Measurements from ENCODE around the gene AP2A2. TPM values are rescaled to one million over a fixed set of nuclear protein-coding genes. Genes with fewer than 3 reads are reported as not detected.

The AP2A2 gene

DNA sequence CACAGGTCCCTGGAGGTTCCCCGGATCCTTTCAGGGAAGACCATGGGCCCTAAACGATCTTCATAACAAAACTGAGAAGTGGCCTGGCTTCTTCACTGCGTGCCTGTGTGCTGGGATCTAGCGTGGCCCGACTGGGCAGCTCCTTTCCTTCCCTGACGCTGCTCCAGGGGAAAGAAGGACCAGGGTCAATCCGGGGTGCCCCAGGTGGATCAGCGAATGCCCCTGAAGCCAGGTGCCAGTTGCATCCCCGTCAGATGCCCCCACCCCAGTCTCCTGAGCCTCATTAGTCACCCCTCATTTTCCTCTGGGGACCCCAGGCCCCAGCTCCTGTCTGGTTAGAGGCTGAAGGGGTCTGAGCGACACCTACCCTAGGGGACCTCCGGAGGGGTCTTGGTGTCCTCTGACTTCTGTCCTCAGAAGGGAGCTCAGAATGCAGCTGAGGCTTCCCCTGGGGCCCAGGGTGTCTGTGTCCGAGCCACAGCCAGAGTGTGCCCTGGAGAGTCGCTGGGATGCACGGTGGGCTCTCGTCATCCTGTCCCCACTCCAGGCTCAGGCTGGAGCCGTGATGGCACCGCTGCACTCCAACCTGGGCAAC lies 129.5 kb downstream of the AP2A2 start:
- H3K4me2 ChIP-seq (ENCODE audit: low read length) = no peak overlapping the region
- H3K27me3 ChIP-seq (ENCODE audit: control insufficient read depth, insufficient read depth, low read length) = peaks cover 14% of the 10 kb centered on the region
- H3K9ac ChIP-seq (ENCODE audit: low read depth, low read length) = no peak overlapping the region
- no peaks in the 10 kb centered on the region for H3K9me3 ChIP-seq (replicated peaks; ENCODE audit: low read length)
- peaks cover 6% of the 10 kb centered on the region for H3K4me1 ChIP-seq (ENCODE audit: control insufficient read depth, insufficient read depth, low read length)
- H3K4me3 ChIP-seq (ENCODE audit: low read length) = no peak overlapping the region
- H3K36me3 ChIP-seq (ENCODE audit: insufficient read depth, low read length) = no peaks in the 10 kb centered on the region

DNA sequence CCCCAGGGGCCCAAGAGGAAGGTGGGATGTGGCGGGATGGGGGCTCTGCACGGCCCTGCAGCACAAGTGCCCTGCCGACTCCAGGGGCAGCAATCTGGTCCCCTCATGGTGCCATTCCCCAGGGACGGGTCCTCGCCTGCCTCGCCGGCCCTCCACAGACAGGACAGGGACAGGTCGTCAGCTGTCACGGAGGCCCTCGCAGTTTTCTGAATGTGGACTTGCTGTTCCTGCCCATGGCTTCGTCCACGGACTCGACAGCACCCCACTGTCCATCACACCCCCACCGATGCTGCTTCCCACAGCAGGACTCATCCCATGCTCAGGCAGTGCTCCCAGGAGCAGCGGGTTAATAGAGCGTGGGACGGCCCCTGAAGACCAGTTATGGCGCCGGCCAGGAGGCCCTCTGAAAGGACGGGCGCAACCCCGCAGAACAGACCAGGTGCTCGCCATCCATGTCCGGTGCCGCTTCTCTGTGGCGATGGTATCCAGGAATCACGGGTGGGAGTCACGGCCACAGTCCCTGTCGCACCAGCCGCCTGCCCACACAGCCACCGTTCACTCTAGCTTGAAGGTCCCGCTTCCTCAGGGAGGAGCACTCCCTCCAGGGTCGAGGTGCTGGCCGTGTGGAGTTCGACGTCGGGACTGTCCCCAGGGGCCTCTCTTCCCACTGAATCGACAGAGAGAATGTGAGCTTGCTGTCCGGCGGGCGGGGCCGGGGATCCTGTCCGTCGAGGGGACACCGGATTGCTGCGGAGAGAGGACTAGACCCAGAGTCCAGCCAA lies 130.5 kb downstream of the AP2A2 start:
- H3K4me2 ChIP-seq (ENCODE audit: low read length) = no peak overlapping the region
- H3K9me3 ChIP-seq (replicated peaks; ENCODE audit: low read length) = no peaks in the 10 kb centered on the region
- no peak overlapping the region for H3K9ac ChIP-seq (ENCODE audit: low read depth, low read length)
- no peak overlapping the region for H3K4me3 ChIP-seq (ENCODE audit: low read length)
- H3K36me3 ChIP-seq (ENCODE audit: insufficient read depth, low read length) = no peaks in the 10 kb centered on the region
- H3K4me1 ChIP-seq (ENCODE audit: control insufficient read depth, insufficient read depth, low read length) = peaks cover 16% of the 10 kb centered on the region
- H3K27me3 ChIP-seq (ENCODE audit: control insufficient read depth, insufficient read depth, low read length) = peaks cover 14% of the 10 kb centered on the region

DNA sequence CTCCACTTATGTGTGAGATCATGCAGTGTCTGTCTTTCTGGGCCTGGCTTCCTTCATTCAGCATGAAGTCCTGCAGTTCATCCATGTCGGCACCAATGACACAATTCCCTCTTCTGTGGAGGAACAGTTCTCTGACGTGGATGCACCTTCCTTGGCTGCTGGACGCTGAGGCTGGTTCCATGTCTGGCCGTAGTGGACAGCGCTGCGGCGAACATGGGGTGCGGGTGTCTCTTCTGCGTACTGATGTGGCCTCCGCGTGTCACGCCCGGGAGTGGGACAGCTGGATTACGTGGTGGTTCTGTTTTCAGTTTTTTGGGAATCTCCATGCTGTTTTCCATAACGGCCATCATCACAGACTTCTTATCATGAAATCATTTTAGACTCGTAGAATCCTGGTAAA lies 132.1 kb downstream of the AP2A2 start:
- Histone ChIP-seq H3K4me2 (ENCODE audit: low read length) (no peak overlapping the region), H3K36me3 (ENCODE audit: insufficient read depth, low read length) (no peaks in the 10 kb centered on the region), H3K4me3 (ENCODE audit: low read length) (no peak overlapping the region), H3K27me3 (ENCODE audit: control insufficient read depth, insufficient read depth, low read length) (peaks cover 19% of the 10 kb centered on the region), H3K9ac (ENCODE audit: low read depth, low read length) (no peak overlapping the region), H3K9me3 (replicated peaks; ENCODE audit: low read length) (peaks cover 5% of the 10 kb centered on the region), H3K4me1 (ENCODE audit: control insufficient read depth, insufficient read depth, low read length) (peaks cover 17% of the 10 kb centered on the region)

DNA sequence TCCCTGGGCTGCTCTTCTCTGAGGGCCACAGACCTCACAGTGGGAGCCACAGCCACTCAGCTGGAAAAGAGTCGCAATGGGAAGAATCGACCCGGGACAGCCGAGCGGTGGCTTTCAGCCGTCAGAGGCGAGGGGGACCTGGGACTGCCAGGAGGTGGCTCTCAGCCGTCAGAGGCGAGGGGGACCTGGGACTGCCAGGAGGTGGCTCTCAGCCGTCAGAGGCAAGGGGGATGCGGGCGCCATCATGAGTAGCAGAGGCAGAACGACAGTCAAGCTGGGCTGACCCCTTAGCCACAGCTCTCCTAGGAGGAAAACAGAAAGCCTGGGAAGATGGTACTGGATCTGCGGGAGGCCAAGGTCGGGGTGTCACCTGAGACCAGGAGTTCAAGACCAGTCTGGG lies 134.1 kb downstream of the AP2A2 start:
- peaks cover 24% of the 10 kb centered on the region for H3K27me3 ChIP-seq (ENCODE audit: control insufficient read depth, insufficient read depth, low read length)
- H3K36me3 ChIP-seq (ENCODE audit: insufficient read depth, low read length) = no peaks in the 10 kb centered on the region
- peaks cover 11% of the 10 kb centered on the region for H3K4me1 ChIP-seq (ENCODE audit: control insufficient read depth, insufficient read depth, low read length)
- H3K4me2 ChIP-seq (ENCODE audit: low read length) = no peak overlapping the region
- no peak overlapping the region for H3K9ac ChIP-seq (ENCODE audit: low read depth, low read length)
- H3K4me3 ChIP-seq (ENCODE audit: low read length) = no peak overlapping the region
- H3K9me3 ChIP-seq (replicated peaks; ENCODE audit: low read length) = peaks cover 5% of the 10 kb centered on the region

DNA sequence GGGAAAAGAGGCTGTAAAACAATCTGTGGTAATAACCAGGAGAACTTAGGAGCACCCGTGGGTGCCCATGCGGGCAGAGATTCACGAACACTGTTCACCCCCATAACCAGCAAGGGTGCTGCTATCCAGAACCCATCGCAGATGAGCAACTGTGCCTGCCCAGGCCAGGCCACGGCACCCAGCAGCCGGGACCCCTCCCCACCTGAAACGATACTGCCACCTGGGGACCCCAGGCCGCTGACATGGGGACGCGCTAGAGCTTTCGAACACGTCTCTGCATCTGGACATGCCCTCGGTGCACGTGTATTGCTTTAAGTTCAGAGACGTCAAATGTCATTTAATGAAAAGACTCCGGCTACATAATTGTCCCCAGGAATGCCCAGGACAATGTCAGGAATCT lies 134.7 kb downstream of the AP2A2 start:
- Histone ChIP-seq H3K9me3 (replicated peaks; ENCODE audit: low read length) (peaks cover 5% of the 10 kb centered on the region), H3K4me1 (ENCODE audit: control insufficient read depth, insufficient read depth, low read length) (peaks cover 11% of the 10 kb centered on the region), H3K36me3 (ENCODE audit: insufficient read depth, low read length) (no peaks in the 10 kb centered on the region), H3K27me3 (ENCODE audit: control insufficient read depth, insufficient read depth, low read length) (peaks cover 19% of the 10 kb centered on the region), H3K4me2 (ENCODE audit: low read length) (peak overlapping the region; percentile 49), H3K4me3 (ENCODE audit: low read length) (peak overlapping the region; percentile 9), H3K9ac (ENCODE audit: low read depth, low read length) (no peak overlapping the region)

DNA sequence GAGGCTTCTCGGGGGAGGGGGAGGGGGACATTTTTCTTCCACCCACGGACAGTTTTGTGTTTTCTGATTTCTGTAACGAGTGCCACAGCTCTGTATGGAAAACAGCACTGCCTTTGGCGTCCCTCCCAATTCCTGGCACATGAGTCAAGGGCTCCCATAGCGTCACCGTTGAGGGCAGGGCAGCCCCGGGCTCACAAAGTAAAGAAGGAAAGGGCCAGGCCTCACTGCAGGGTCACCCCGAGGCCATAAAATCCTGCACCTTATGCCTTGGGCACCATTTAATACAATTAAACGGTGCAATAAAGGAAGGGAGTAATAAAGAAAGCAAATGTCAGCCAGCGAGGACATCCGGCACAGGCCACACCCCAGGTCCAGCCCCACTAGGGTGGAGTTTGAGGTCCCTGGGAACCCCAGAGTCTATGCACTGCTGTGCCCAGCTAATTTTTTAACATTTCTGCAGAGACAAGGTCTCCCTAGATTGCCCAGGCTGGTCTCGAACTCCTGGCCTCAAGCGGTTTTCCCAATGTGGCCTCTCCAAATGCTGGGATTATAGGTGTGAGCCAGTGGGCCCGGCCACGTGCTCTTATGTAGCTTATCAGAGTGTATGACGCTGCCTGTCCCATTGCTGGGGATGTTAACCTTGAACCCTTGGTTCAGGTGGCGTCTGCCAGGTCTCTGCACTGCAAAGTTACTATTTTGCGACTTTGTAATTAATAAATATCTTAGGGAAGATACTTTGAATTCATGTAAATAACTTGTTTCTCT lies 135.4 kb downstream of the AP2A2 start:
- H3K27me3 ChIP-seq (ENCODE audit: control insufficient read depth, insufficient read depth, low read length) = peaks cover 19% of the 10 kb centered on the region
- H3K4me2 ChIP-seq (ENCODE audit: low read length) = peak overlapping the region; percentile 49
- peak overlapping the region; percentile 9 for H3K4me3 ChIP-seq (ENCODE audit: low read length)
- H3K9me3 ChIP-seq (replicated peaks; ENCODE audit: low read length) = peaks cover 5% of the 10 kb centered on the region
- no peak overlapping the region for H3K9ac ChIP-seq (ENCODE audit: low read depth, low read length)
- H3K36me3 ChIP-seq (ENCODE audit: insufficient read depth, low read length) = no peaks in the 10 kb centered on the region
- peaks cover 11% of the 10 kb centered on the region for H3K4me1 ChIP-seq (ENCODE audit: control insufficient read depth, insufficient read depth, low read length)

Small RNA genes within 50 kb of the gene (small RNA-seq; reads per million reads assigned to genes)
- not detected for gene RNU6-1025P

Data from skeletal muscle satellite cell (primary cell).